Measurements from ENCODE around the gene GPX3. TPM values are rescaled to one million over a fixed set of nuclear protein-coding genes. Genes with fewer than 3 reads are reported as not detected.

The GPX3 gene
- total and polyA plus RNA-seq, 2 of the 13 experiments (the other 11 are each of a cell fraction or from before 2014, with no cell fraction given): 33.8 to 1,892 TPM

DNA sequence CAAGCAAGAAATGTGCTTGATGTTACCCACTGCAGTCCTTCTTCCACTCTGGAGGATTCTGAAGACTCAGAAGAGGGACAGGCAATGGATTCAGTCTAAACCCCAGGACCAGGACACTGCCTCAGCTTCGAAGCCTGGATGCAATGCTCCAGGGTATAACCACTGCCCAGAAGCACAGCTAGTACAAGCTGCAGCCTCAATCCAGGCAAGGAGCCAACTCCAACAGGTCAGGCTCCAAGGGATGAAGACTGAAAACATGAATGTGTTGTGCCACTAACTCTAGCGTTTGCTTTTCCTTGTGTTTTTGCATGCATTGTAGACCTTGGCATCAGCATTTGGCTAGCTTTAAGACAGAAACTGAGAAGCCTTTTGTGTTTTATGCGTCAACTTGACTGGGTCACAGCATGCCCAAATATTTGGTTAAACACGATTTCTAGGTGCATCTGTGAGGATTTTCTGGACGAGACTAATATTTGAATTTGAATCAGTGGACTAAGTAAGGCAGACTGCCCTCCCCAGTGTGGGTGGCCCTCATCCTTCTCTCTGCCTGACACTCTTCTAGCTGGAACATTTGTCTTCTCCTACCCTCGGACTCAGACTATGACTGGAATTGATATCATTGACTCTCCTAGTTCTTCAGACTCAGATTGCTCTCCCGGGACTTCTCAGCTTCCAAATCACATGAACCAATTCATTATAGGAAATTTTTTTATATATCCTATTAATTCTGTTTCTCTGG lies 20.5 kb upstream of the GPX3 start (continued):
- TF ChIP-seq, protein P1, sequence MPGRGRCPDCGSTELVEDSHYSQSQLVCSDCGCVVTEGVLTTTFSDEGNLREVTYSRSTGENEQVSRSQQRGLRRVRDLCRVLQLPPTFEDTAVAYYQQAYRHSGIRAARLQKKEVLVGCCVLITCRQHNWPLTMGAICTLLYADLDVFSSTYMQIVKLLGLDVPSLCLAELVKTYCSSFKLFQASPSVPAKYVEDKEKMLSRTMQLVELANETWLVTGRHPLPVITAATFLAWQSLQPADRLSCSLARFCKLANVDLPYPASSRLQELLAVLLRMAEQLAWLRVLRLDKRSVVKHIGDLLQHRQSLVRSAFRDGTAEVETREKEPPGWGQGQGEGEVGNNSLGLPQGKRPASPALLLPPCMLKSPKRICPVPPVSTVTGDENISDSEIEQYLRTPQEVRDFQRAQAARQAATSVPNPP (CRISPR knock-in tag; IDR thresholded peaks at IDR 0.05): no peak
- TF ChIP-seq HDAC2 (CRISPR knock-in tag; IDR thresholded peaks at IDR 0.05) (no peak), REL (CRISPR knock-in tag; conservative IDR thresholded peaks at IDR 0.05) (no peak)

DNA sequence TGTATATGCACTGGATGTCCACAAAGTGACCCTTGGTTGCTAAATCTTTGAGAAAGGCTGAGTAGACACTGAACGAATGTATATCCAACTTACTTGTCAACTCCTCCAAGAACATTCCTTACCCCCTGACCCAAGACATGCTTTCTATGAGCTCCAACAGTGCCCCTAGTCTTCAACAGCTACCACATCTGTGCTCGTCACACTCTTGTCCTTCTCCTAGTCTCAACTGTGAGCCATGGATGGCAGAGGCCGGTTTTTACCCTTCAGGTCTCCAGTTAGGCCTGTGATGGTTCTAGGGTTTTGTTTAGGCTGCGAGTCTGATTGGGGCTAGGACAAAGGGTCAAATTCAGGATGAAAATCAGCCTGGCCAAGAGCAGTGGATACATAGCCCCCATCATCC lies 19.0 kb upstream of the GPX3 start:
- no peak for ATAC-seq
- 72% methylated on average over 4 of the region's 4 CpGs for WGBS (ENCODE audit: low lambda C conversion rate)
- H3K9me3 ChIP-seq (ENCODE audit: low read length): no peaks in the 10 kb centered on the region
- H3K36me3 ChIP-seq (replicated peaks in 1 of 2; ENCODE audit: control insufficient read depth in 1 of 2, insufficient read depth in 2 of 2, low read length in 2 of 2): no peaks in the 10 kb centered on the region
- no peak overlapping the region for H2AFZ ChIP-seq (ENCODE audit: low read length)
- H4K20me1 ChIP-seq (ENCODE audit: insufficient read depth, low read length): no peaks in the 10 kb centered on the region
- no peak overlapping the region for H3K9ac ChIP-seq (ENCODE audit: insufficient read depth, low read depth, low read length)
- no peaks in the 10 kb centered on the region for H3K79me2 ChIP-seq (ENCODE audit: insufficient read depth, low read length)
- no peak overlapping the region for H3K4me3 ChIP-seq (replicated peaks in 1 of 3; ENCODE audit: insufficient read depth in 1 of 3, low read depth in 2 of 3, low read length in 3 of 3)
- FAIRE-seq: no peak
- ChIA-PET CTCF (ENCODE audit: low intra/inter-chr PET ratio, low total read pairs) (interaction anchor here (1.3 to 2.3 kb wide), 3 partner anchors 46 to 113 kb away, joined by 6 to 27 read pairs (median 19); no protein-coding TSS in a partner anchor), POLR2A (interaction anchor here (0.9 kb wide), 1 partner anchor 19 kb away, joined by 4 read pairs; the partner anchor contains the start of gene GPX3)
- DNase-seq (ENCODE audit: low spot score): no peak
- TF ChIP-seq SNAI1 (CRISPR knock-in tag; IDR thresholded peaks at IDR 0.05; ENCODE audit: borderline replicate concordance) (no peak), WIZ (CRISPR knock-in tag; IDR thresholded peaks at IDR 0.05) (no peak), ZNF747 (CRISPR knock-in tag; IDR thresholded peaks at IDR 0.05; ENCODE audit: borderline replicate concordance) (no peak), ZNF431 (CRISPR knock-in tag; IDR thresholded peaks at IDR 0.05; ENCODE audit: borderline replicate concordance, low read depth) (no peak), HHEX (CRISPR knock-in tag; IDR thresholded peaks at IDR 0.05) (no peak), ZNF550 (CRISPR knock-in tag; IDR thresholded peaks at IDR 0.05; ENCODE audit: borderline replicate concordance) (no peak), ZNF678 (CRISPR knock-in tag; IDR thresholded peaks at IDR 0.05) (no peak), MEIS1 (CRISPR knock-in tag; IDR thresholded peaks at IDR 0.05; ENCODE audit: borderline replicate concordance) (no peak)
- TF ChIP-seq, protein P2, sequence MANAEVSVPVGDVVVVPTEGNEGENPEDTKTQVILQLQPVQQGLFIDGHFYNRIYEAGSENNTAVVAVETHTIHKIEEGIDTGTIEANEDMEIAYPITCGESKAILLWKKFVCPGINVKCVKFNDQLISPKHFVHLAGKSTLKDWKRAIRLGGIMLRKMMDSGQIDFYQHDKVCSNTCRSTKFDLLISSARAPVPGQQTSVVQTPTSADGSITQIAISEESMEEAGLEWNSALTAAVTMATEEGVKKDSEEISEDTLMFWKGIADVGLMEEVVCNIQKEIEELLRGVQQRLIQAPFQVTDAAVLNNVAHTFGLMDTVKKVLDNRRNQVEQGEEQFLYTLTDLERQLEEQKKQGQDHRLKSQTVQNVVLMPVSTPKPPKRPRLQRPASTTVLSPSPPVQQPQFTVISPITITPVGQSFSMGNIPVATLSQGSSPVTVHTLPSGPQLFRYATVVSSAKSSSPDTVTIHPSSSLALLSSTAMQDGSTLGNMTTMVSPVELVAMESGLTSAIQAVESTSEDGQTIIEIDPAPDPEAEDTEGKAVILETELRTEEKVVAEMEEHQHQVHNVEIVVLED (CRISPR knock-in tag; IDR thresholded peaks at IDR 0.05; ENCODE audit: borderline replicate concordance): no peak
- in situ Hi-C loops (cut with HindIII; ENCODE audit: extremely low pct_ligation_motif_present, low pct_unique_long_range_greater_than_20kb) (no loop called here), intact Hi-C loops (cut with micrococcal nuclease; ENCODE audit: unreplicated experiment) (loop anchor here (10.0 kb wide), 1 partner anchor 223 kb away; the partner anchor contains the start of gene CCDC69)
- no peak overlapping the region for H3K4me2 ChIP-seq (ENCODE audit: low read depth, low read length)
- no TSS peak for BruUV-seq (replicated peaks)
- no peaks in the 10 kb centered on the region for H3K27me3 ChIP-seq (ENCODE audit: control insufficient read depth in 1 of 2, insufficient read depth in 2 of 2, low read length in 2 of 2)
- H3K4me1 ChIP-seq (ENCODE audit: insufficient read depth, low read length): peaks cover 51% of the 10 kb centered on the region
- no peak overlapping the region for H3K27ac ChIP-seq (ENCODE audit: extremely low read length, insufficient read depth, low read length)
